Measurements from ENCODE around the gene KIRREL3.

Gene KIRREL3

DNA sequence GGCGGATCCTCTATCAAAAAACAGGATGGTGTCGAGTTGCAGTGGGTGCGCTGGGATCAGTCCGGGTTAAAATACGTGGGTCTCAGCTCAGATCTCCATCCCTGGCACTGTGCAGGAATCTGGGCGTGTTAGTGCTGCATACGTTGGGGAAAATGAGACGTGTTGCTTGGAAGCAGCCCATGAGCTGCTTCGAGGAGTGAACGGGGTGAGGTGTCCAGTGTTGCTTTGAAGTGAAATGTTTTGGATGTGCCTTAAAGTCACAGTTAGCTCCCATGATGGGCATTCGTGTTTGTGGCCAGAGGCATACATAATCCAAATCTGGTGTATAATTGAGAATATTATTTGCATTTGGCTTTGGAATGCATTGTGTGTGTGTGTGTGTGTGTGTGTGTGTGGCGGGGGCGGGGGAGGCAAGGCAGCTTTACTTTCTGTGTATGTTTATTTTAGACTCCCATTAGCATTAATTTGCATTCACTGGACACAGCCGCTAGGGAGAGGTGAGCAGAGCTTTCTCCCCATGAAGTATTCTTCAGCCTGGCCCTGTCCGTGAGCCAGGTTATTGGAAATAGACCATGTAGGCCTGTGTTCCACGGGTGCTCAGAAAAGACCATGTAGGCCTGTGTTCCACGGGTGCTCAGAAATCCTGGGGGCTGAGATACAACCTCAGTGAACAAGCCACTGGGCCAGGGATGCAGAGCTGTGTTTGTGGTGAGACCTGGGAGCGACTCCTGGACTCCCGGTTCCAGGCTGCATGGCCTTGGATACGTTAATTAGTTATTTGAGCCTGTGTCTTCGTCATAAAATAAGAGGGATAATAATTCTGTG is 510.5 kb downstream of the KIRREL3 start:
- H3K27ac ChIP-seq (ENCODE audit: low read depth, low read length): no peak overlapping the region
- H3K4me2 ChIP-seq (ENCODE audit: low read depth, low read length, poor library complexity, severe bottlenecking): no peak overlapping the region
- no peaks in the 10 kb centered on the region for H4K20me1 ChIP-seq (ENCODE audit: low read depth, low read length)
- no peak overlapping the region for H3K9ac ChIP-seq (ENCODE audit: low read length)
- H3K4me3 ChIP-seq (ENCODE audit: insufficient read depth, low read length, poor library complexity, severe bottlenecking): no peak overlapping the region
- H3F3A ChIP-seq (ENCODE audit: insufficient read depth): no peaks in the 10 kb centered on the region
- H2AFZ ChIP-seq (ENCODE audit: low read depth, low read length, severe bottlenecking): no peak overlapping the region
- no peaks in the 10 kb centered on the region for H3K27me3 ChIP-seq (ENCODE audit: low read length)
- H3K79me2 ChIP-seq (ENCODE audit: insufficient read depth, low read length): no peaks in the 10 kb centered on the region
- no peaks in the 10 kb centered on the region for H3K36me3 ChIP-seq (ENCODE audit: low read length)
- H3K9me2 ChIP-seq (replicated peaks; ENCODE audit: insufficient read depth, low read length): no peaks in the 10 kb centered on the region
- H3K9me3 ChIP-seq (ENCODE audit: insufficient read depth, low read length): no peaks in the 10 kb centered on the region
- TF ChIP-seq EZH2phosphoT487 (conservative IDR thresholded peaks at IDR 0.05; ENCODE audit: low read length): no peak
- TF ChIP-seq, protein P1, sequence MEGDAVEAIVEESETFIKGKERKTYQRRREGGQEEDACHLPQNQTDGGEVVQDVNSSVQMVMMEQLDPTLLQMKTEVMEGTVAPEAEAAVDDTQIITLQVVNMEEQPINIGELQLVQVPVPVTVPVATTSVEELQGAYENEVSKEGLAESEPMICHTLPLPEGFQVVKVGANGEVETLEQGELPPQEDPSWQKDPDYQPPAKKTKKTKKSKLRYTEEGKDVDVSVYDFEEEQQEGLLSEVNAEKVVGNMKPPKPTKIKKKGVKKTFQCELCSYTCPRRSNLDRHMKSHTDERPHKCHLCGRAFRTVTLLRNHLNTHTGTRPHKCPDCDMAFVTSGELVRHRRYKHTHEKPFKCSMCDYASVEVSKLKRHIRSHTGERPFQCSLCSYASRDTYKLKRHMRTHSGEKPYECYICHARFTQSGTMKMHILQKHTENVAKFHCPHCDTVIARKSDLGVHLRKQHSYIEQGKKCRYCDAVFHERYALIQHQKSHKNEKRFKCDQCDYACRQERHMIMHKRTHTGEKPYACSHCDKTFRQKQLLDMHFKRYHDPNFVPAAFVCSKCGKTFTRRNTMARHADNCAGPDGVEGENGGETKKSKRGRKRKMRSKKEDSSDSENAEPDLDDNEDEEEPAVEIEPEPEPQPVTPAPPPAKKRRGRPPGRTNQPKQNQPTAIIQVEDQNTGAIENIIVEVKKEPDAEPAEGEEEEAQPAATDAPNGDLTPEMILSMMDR (IDR thresholded peaks at IDR 0.05; ENCODE audit: insufficient read depth, low read length, poor library complexity, severe bottlenecking): no peak

DNA sequence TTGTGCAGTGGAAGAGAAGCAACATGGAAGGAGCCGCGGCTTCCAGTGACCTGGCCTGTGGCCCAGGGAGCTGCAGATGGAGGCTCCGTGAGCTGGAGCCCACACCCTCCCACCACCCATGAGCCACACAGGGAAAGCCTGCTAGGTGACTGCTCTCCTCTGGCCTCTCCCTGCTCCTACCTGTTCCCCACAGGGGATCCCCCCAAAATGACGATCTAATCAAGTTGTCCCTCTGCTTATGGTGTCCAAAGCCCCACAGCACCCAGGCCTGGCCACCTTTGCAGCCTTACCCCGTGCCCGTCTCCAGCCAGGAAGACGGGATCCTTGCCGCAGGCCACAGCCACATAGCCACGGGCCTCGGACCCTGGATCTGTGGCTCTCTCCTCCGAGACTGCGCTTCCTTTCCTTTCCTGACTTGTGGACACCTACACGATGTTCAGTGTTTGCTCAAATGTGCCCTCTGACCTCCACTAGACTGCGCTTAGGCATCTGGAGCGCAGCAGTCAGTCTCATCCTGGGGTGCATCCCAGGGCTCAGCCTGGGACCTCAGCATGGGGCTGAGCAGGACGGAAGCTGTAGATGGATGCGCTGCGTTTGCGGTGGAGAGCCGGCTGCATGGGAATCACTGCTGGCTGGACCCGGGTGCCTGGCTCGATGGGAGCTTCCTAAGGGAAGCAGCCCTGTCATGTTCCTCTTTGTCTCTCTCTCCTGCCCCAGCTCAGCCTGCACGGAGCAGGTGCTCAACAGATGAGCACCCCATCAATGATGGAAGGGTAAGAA is 511.8 kb downstream of the KIRREL3 start:
- no peak overlapping the region for H3K9ac ChIP-seq (ENCODE audit: low read length)
- no peaks in the 10 kb centered on the region for H3K9me2 ChIP-seq (replicated peaks; ENCODE audit: insufficient read depth, low read length)
- TF ChIP-seq, protein P1 (IDR thresholded peaks at IDR 0.05; ENCODE audit: insufficient read depth, low read length, poor library complexity, severe bottlenecking): no peak
- TF ChIP-seq EZH2phosphoT487 (conservative IDR thresholded peaks at IDR 0.05; ENCODE audit: low read length): no peak
- H3K4me2 ChIP-seq (ENCODE audit: low read depth, low read length, poor library complexity, severe bottlenecking): no peak overlapping the region
- H3K9me3 ChIP-seq (ENCODE audit: insufficient read depth, low read length): no peaks in the 10 kb centered on the region
- no peaks in the 10 kb centered on the region for H3F3A ChIP-seq (ENCODE audit: insufficient read depth)
- no peak overlapping the region for H2AFZ ChIP-seq (ENCODE audit: low read depth, low read length, severe bottlenecking)
- H3K36me3 ChIP-seq (ENCODE audit: low read length): no peaks in the 10 kb centered on the region
- H3K4me3 ChIP-seq (ENCODE audit: insufficient read depth, low read length, poor library complexity, severe bottlenecking): no peak overlapping the region
- no peak overlapping the region for H3K27ac ChIP-seq (ENCODE audit: low read depth, low read length)
- no peaks in the 10 kb centered on the region for H3K79me2 ChIP-seq (ENCODE audit: insufficient read depth, low read length)
- H3K27me3 ChIP-seq (ENCODE audit: low read length): no peaks in the 10 kb centered on the region
- no peaks in the 10 kb centered on the region for H4K20me1 ChIP-seq (ENCODE audit: low read depth, low read length)

DNA sequence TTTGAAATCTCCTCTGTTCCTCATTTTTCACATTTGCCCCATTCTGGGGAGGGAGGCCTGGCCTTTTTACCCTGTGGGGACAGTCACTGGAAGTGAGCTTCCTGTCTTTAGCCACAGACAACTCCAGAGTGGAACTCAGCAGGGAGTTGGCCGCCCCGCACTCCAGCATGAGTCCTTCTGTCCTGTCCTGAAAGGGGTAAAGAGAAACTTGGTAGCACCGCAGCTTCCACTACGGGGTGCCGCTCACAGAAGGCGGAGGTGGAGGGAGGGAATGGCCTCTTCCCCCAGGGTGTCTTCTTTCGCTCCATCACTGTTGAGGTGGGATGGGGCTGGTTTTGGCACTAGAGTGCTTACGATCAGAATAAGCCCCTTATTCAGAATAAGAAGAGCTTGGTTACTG is 512.9 kb downstream of the KIRREL3 start:
- no peak overlapping the region for H2AFZ ChIP-seq (ENCODE audit: low read depth, low read length, severe bottlenecking)
- no peak overlapping the region for H3K4me3 ChIP-seq (ENCODE audit: insufficient read depth, low read length, poor library complexity, severe bottlenecking)
- no peaks in the 10 kb centered on the region for H3F3A ChIP-seq (ENCODE audit: insufficient read depth)
- no peaks in the 10 kb centered on the region for H3K36me3 ChIP-seq (ENCODE audit: low read length)
- H3K27ac ChIP-seq (ENCODE audit: low read depth, low read length): no peak overlapping the region
- no peak overlapping the region for H3K9ac ChIP-seq (ENCODE audit: low read length)
- TF ChIP-seq, protein P1 (IDR thresholded peaks at IDR 0.05; ENCODE audit: insufficient read depth, low read length, poor library complexity, severe bottlenecking): no peak
- TF ChIP-seq EZH2phosphoT487 (conservative IDR thresholded peaks at IDR 0.05; ENCODE audit: low read length): no peak
- H3K4me2 ChIP-seq (ENCODE audit: low read depth, low read length, poor library complexity, severe bottlenecking): no peak overlapping the region
- no peaks in the 10 kb centered on the region for H4K20me1 ChIP-seq (ENCODE audit: low read depth, low read length)
- no peaks in the 10 kb centered on the region for H3K9me3 ChIP-seq (ENCODE audit: insufficient read depth, low read length)
- no peaks in the 10 kb centered on the region for H3K9me2 ChIP-seq (replicated peaks; ENCODE audit: insufficient read depth, low read length)
- H3K27me3 ChIP-seq (ENCODE audit: low read length): no peaks in the 10 kb centered on the region
- no peaks in the 10 kb centered on the region for H3K79me2 ChIP-seq (ENCODE audit: insufficient read depth, low read length)

Measured in SU-DHL-6 (cell line).